HG03039 (cell line): ENCODE measurements around the gene ARHGAP9.
A peak's percentile ranks its signal among the peaks of the same experiment; 100 is the strongest.
"Not testable (repeated sequence)": the region's sequence is repeated elsewhere in the genome, so short reads cannot be mapped to it uniquely, and the experiment has no call there.

Source experiments
- ATAC-seq: cut with Tn5 transposase; IDR thresholded peaks from one replicate; pipeline ENCODE4 v1.9.1; 2021; ENCODE audit warnings: mild to moderate bottlenecking, moderate library complexity; ENCODE audit not compliant: unreplicated experiment

ARHGAP9 gene

DNA sequence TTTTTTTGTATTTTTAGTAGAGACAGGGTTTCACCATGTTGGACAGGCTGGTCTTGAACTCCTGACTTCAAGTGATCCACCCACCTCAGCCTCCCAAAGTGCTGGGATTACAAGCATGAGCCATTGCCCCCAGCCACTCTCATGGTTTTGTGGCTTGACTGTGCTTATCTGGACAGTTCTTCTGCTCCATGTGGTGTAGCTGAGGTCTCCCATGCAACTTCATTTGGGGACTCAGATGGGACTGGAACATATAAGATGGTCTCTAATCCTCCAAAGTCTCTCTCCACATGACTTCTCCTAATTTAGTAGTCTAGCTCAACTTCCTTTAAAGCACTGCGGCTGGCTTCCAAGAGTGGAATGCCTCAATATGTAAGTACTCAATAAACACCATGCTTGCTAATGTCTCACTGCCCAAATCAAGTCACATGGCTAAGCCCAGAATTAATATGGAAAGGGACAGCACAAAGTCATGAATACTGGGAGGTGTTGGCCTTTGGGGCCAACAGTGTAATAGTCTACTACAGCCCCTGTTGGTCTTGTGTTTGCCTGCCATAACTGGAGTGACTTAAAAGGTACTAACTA, 37.7 kb downstream of the ARHGAP9 start:
- no peak for ATAC-seq

DNA sequence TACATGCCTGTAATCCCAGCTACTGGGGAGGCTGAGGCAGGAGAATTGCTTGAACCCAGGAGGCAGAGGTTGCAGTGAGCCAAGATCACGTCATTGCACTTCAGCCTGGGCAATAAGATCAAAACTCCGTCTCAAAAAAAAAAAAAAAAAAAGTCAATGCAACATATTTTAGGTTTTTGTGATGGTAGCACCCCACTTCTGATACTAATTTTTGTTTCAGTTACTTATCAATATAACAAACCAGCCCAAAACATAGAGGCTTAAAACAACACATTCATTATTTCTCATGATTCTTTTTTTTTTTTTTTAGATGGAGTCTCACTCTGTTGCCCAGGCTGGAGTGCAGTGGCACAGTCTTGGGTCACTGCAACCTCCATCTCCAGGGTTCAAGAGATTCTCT, 38.3 kb downstream of the ARHGAP9 start:
- not testable (repeated sequence) for ATAC-seq

DNA sequence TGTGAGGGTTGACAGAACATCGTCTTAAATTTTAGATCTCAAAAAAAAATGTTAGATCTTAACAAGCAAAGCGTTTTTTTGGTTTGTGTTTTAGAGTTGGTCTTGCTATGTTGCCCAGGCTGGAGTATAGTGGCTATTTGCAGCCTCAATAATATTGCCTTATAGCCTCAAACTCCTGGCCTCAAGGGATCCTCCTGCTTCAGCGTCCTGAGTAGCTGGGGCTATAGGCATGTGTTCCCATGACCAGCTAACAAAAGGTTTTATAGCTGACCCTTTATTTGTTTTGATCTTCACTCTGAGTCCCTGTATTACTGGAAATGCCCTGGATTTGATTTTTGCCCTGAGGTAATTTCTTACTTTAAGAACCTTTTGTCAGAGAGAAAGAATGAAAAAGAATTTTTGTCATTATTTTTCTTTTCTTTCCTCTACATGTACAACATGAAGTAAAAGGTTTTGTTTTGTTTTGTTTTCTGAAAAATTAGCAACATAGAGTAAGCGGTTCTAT, 39.9 kb downstream of the ARHGAP9 start:
- no peak for ATAC-seq

DNA sequence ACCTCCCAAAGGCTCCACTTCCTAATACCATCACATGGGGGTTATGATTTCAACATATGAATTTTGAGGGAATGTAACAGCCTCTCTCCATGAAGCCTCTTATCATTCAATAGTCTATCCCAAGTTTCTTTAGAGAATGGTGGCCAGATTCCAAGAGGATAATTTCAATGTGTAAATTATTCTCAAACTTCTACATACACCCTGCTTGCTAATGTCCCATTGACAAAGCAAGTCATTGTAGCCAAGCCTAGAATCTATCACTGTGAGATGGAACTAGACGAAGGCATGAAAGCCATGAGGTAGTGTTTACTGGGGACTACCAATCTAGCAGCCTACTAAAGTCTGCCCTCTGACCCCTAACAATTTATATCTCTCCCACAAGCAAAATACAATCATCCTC, 41.3 kb downstream of the ARHGAP9 start:
- no peak for ATAC-seq

DNA sequence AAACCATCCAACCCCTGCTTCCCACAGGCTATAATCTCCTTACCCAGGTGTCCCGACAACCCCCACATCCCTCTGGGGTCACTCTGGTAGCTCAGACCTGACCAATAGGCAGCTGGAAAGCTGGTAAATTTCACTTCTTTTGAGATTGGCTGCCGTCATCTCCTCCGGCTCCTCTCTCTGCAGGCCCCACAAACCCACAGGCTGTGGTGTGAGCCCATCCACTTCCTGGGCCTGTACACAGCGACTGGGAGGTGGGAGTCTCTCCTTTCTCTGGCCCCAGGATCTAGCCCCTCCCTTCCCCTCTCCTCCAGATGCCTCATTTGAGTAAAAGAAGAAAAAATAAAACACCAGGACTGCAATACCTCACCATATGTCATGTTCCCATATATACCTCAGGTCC, 44.4 kb downstream of the ARHGAP9 start:
- no peak for ATAC-seq

DNA sequence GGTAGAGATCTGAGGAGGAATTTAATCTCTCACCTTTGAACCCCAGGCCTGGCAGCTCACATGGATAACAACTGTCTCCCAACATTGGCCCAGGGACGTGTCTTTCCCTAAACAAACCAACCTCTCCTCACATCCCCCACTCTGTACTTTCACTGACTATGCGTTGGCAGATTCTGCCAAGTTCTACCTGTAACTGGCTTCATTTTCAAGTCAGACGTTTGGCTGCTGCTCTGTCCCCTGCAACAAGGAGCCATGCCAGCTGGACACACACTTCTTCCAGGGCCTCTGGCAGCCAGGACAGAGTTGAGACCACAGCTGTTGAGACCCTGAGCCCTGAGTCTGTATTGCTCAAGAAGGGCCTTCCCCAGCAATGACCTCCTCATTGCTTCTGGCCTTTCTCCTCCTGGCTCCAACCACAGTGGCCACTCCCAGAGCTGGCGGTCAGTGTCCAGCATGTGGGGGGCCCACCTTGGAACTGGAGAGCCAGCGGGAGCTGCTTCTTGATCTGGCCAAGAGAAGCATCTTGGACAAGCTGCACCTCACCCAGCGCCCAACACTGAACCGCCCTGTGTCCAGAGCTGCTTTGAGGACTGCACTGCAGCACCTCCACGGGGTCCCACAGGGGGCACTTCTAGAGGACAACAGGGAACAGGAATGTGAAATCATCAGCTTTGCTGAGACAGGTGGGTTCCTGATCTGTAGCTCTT, 45.0 kb downstream of the ARHGAP9 start, which contains the start of gene INHBC:
Gene INHBC (plus strand): TSS at position 268 of the 707 bp plus-strand sequence. CDS start 103 bp downstream, at position 371.
- no peak for ATAC-seq

DNA sequence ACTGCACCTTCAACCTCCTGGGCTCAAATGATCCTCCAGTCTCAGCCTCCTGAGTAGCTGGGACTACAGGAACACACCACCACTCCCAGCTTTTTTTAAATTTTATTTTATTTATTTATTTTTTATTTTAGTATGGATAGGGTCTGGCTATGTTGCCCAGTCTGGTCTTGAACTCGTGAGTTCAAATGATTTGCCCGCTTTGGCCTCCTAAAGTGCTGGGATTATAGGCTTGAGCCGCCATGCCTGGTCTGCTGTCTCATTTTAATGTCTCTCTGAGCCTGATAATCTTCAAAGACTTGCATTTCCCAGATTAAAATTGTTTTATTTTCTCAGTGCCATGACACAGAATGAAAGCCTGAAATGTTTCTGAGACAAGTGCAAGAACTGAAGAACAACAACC, 46.3 kb downstream of the ARHGAP9 start:
- no peak for ATAC-seq

DNA sequence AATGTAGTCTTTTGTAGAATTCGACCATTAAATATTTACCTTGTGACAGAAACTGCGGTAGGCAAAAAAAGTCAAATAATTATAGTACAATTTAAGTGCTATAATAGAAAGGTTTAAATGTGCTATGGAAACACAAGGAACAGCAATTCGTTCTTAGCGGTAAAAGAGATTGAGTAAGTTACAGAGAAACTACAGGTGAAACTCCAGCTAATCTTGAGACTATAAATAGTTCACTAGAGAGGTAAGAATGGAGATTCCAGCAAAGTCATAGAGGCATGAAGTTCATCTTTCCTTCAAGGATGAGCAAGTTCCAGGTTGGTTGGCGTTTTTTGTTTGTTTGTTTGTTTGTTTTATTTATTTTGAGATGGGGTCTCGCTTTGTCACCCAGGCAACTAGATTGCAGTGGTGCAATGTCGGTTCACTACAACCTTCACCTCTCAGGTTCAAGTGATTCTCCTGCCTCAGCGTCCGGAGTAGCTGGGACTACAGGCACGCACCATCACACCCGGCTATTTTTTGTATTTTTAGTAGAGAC, 47.9 kb downstream of the ARHGAP9 start:
- no peak for ATAC-seq

DNA sequence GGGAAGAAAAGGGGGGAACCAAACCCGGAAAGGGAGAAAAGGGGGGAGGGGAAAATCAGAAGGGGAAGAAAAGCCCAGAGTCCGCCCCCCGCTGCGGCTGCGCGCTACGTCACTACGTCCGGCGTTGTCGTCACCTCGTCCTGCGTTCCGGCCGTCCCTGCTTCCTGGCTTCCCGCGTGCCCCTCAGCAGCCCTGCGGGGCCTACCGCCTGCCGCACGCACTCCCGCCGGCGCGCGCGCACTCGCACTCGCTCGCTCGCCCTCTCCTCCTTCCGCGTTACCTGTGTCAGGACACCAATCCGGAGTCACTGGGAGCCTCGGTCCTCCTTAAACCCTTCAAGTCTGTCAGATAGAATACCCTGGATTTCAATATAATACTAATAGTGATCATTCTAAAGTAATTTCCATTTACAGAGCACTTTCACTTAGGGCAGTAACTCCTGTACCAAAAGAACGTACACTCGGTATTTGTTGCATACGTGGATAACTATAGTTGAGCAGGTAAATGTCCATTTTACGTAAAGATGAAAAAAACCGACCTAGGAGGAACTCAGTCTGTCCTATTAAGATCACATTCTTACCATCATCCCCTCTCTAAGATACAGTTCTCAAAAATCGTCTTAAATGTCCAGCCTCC, 48.6 kb downstream of the ARHGAP9 start, which contains the start of gene R3HDM2:
Gene R3HDM2 (minus strand): TSS at position 113 of the 636 bp plus-strand sequence. CDS start 120,615 bp downstream, outside the sequence.
- peak; percentile 89 for ATAC-seq

DNA sequence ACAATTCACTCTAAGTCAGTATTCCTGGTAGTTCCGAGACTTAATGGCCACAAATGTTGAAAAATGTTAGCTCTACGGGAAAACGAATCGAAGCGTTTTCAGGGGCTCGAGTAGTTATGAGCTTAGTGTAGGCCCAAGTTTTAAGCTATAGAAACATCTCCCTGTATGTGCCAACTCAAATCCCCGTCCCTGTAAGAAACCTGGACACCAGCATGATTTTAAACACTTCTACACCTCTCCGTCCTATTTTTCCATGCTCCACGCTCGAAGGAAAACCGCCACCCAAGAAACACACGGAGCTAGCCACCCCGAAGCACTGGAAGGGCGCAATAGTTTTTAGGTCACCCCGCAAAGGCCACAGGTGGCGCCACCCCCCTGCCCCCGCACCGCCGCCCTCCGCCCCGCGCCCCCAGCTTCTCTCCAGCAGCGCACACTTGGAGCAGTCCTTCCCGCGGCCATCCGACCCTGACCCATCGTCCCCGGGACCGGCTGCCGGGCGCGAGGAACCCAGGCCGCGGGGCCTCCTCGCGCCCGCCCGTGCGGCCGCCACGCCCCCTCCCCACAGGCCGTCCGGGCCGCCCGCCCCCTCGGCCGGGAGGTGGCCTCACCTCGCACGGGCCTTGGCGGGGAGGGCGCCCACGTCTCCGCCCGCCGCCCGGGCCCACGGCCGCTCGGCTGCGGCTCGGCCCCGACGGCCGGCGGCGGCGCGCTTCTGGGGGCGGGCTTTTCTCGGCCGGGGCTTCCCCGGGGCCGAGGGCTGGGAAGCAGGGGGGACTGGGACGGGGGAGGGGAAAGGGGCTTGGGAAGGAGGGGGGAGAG, 49.3 kb downstream of the ARHGAP9 start:
- peak; percentile 46 for ATAC-seq

DNA sequence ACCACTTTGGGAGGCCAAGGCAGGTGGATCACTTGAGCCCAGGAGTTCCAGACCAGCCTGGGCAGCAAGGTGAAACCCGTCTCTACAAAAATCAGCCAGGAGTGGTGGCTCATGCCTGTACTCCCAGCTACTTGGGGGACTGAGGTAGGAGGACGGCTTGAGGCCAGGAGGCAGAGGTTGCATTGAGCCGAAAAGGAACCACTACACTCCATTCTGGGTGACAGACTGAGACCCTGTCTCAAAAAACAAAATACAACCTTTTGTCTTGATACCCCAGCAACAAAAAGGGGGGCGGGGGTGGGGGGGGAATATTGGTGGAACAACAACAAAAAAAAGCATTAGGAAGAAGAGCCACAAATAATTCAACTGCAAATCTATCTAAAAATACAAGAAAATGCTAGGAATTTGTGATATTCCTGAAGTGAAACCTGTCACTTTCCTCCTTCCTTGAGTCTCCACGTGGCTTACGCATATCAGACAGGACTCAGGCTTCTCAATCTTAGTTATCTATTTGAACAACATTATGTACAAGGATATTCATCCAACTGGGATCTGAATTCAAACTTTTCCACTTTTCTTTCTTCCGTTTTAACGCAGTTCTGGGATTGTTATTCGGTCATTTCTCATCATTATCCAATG, 50.1 kb downstream of the ARHGAP9 start:
- no peak for ATAC-seq

DNA sequence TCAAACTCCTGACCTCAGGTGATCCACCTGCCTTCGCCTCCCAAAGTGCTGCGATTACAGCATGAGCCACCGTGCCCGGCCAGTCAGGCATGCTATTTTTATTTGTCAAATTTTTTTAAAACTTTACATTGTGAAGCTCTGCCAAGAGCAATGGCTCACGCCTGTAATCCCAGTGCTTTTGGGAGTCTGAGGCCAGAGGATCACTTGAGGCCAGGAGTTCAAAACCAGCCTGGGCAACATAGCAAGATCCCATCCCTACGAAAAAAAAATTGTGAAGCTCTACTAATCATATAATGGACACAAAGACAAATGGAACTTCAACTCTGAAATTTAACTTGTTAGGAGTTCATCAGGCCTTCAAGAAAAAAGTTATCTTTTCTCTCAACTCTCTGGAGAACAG, 50.7 kb downstream of the ARHGAP9 start:
- ATAC-seq = no peak

DNA sequence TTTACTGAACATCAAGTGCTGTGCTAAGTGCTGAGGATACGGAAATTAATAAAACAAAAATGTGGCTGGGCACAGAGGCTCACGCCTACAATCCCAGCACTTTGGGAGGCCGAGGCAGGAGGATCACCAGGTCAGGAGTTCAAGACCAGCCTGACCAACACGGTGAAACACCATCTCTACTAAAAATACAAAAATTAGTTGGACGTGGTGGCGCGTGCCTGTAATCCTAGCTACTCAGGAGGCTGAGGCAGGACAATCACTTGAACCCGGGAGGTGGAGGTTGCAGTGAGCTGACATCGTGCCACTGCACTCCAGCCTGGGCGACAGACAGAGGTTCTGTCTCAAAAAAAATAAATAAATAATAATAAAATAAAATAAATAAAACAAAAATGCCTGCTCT, 52.7 kb downstream of the ARHGAP9 start:
- ATAC-seq = not testable (repeated sequence)
